CD1c-positive myeloid dendritic cell (primary cell): ENCODE measurements around the gene FAM234A.
A peak's percentile ranks its signal among the peaks of the same experiment; 100 is the strongest.
"Not testable (repeated sequence)": the region's sequence is repeated elsewhere in the genome, so short reads cannot be mapped to it uniquely, and the experiment has no call there.

Source experiments
- DNase-seq: peaks from one replicate; pipeline ENCODE4 v3.0.0-alpha.2; 2016; ENCODE audit errors: extremely low spot score

Gene FAM234A

GRCh38 chr16:265002-265529, 30.4 kb downstream of the FAM234A start:
- no peak for DNase-seq

- DNase-seq, result no peak
Measured at GRCh38 chr16:265711-266110, 31.1 kb downstream of the FAM234A start.

GRCh38 chr16:266258-267164, 31.9 kb downstream of the FAM234A start:
- DNase-seq, result no peak

DNA sequence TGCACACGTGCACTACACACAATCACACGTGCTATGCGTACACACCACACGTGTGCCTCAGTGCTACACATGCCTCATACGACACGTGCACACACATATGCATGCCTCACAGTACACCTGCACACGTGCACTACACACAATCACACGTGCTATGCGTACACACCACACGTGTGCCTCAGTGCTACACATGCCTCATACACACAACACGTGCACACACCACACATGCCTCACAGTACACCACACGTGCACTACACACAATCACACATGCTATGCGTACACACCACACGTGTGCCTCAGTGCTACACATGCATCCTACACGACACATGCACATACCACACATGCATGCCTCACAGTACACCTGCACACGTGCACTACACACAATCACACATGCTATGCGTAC, 32.9 kb downstream of the FAM234A start:
- DNase-seq, result not testable (repeated sequence)

- no peak for DNase-seq
Measured at GRCh38 chr16:268141-269053, 33.8 kb downstream of the FAM234A start.

DNA sequence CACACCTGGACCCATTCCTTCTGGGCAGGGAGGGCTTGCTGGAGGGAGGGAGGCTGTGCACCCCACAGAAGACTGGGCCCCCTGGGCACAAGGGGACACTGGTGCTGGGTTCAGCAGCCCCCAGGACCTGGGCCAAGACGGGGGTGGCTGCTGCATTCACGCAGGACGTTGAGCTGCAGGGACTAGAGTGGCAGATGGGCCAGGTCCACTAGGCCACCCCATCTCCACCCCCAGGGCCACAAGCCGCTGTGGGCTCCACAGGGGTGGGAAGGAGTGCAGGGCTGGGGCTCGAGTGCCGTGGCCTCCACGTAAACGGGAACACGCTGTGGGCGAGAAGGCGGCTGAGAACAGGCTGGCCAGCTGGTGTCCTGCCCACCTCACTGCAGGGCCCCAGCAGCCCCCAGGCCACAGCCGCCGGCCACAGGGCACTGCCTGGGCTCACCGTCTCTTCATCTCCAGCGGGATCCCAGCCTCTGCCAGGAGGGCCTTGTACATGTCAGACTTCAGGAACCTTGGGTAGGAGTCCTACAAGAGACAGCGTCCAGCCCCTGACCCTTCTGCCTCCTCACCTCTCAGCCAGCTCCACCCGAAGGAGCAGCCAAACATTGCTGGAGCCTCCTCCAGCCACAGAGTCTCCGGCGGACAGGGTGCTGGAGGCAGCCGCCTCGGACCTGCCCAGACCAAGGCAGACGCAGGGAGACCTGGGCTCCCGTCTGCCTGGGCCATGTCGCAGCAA, 34.6 kb downstream of the FAM234A start:
- no peak for DNase-seq

DNA sequence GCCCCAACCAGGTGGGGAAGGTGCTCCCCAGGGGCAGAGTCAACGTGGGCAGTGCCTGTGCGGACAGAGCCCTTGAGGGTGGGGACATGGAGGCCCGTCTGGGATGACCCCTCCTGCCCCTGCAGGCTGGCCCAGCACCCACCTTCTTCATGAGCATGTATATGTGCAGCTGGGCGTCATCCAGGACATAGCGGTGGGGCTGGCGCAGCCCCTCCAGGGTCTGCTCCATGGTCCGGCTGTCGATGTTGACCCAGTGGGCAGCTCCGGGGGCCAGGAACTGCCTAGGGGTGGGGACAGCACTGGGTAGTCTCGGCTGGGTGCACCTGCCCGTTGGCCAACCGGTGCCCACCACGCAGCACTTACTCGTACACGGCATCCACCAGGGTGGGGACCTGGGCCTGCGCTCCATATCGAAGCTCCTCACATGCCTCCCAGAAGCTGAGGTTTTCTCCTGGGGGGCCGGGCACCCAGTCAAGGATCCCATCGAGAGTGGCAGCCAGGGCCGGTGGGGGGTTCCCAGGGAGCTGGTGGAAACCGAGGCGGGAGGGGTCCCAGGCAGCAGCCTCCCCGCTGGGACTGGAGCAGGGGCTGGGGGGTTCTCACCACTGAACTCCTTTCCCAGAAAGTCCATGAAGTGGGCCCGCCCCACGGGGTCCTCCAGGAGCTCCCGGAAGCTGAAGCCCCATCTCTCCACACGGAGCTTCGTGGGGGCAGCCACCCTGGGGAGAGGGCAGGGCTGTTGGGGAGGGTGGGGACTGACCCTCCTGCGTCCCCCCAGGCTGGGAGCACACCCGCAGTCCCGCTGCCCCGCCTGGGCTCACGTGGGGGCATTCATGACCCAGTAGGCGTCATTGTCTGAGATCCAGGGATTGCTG, 36.0 kb downstream of the FAM234A start:
- DNase-seq, result no peak

GRCh38 chr16:272633-273546, 38.3 kb downstream of the FAM234A start:
- DNase-seq, result no peak

DNA sequence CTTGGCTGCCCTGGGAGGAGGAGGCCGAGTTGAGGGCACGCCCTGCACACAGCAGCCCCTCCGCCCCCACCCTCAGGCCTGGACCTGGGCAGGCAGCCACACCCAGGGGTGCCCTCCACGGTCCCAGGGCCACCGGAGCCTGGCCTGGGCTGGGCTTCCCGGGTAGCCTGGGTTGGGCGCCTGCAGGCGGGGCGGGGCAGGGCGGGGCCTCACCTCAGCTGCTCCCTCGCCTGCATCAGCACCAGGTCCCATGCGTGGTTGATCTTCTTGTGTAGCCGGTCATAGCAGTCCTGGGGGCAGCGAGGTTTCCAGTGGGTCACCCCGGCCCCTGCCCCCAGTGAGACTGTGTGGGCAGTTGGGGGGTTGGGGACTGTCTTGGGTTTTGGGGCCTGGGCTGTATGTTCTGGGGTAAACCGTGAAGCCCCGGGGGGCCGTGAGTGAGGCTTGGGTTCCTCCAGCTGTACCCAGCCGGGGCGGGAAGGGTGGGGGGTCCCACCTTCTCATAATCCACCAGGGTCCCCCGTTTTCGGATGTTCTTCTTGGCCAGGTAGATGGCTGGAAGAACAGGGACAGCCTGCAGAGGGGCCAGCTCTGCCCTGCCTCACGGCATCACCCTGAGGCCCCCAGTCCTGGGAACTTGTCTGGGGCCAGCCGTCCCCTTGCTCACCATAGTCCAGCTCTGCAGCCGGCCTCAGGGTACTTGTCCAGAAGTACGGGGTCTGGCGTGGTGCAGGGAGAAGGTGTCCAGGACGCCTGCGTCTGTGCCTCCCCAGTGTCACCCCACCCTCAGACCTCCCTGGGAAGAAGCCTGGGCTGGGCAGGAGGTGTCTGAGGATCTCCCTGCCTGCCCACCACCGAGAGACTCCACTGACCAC, 39.2 kb downstream of the FAM234A start:
- DNase-seq, result no peak

- no peak for DNase-seq
Measured at GRCh38 chr16:275041-275641, 40.5 kb downstream of the FAM234A start.

- no peak for DNase-seq
Measured at GRCh38 chr16:275786-276232, 41.2 kb downstream of the FAM234A start, which contains the start of gene RGS11. TSS of gene RGS11 (minus strand) at chr16:275944. CDS start at chr16:275911, 33 bp downstream.

GRCh38 chr16:276426-277077, 41.9 kb downstream of the FAM234A start:
- DNase-seq, result no peak

- peak; percentile 13 for DNase-seq
Measured at GRCh38 chr16:278863-279366, 44.3 kb downstream of the FAM234A start.

DNA sequence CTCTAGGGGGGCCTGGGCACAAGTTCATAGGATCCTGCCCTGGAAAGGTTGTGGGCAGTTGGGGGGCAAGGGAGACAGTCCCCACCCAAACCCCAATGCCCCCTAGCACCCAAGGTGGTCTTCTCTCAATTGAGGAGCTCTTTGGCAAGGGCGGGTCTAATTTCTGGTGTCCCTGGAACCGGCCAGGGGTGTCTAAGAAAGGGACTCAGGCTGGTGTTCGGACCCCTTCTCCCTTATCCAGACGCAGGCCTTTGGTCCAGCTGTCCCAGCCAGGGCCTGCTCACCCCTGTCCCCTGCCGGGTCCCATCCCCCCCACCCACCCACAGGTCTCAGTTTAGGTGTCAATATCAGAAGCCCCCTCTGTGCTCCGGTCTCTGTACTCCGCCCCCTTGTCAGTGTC, 44.9 kb downstream of the FAM234A start:
- DNase-seq, result no peak

- no peak for DNase-seq
Measured at GRCh38 chr16:280005-280460, 45.4 kb downstream of the FAM234A start.

DNA sequence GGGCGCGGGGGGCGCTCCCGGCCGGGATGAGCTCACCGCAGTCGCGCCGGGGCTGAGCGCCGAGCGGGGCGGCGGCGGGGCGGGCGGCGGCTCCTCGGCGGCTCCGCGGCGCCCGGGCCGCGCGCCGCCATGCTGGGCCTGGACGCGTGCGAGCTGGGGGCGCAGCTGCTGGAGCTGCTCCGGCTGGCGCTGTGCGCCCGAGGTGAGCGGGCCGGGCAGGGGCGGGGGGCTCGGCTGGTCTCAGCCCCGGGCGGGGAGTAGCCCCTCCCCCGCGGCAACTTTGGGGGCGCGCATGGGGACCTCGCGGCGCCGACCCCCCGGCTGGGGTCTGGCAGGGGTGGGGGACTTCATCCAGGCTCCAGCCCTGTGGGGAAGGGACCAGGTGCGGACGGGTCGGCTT, 45.9 kb downstream of the FAM234A start, which contains the start of gene ARHGDIG:
Gene ARHGDIG (plus strand): TSS at position 40 of the 400 bp plus-strand sequence. CDS start 90 bp downstream, at position 130.
- DNase-seq, result no peak
